ENCODE results near the gene GRIK1.

DNA sequence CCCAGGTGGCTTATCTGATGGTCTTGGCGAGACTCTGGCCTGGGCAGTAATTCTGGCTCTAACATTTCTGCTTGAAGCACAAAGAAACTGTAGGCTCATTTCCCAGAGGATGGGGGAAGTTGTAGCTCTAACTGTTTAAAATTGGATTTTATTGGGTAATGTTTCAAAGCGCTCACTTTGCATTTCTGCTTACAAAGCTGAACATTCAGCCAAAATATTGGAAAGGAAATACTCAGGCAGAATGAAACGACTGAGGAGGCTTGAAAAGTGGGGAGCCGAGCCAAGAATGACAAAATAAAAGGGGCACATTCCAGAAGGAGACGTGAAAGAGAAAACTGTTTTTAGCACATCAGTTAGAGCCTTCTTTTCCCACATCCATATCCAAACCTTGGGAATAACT lies 202.6 kb downstream of the GRIK1 start:
- TF ChIP-seq, protein P1, sequence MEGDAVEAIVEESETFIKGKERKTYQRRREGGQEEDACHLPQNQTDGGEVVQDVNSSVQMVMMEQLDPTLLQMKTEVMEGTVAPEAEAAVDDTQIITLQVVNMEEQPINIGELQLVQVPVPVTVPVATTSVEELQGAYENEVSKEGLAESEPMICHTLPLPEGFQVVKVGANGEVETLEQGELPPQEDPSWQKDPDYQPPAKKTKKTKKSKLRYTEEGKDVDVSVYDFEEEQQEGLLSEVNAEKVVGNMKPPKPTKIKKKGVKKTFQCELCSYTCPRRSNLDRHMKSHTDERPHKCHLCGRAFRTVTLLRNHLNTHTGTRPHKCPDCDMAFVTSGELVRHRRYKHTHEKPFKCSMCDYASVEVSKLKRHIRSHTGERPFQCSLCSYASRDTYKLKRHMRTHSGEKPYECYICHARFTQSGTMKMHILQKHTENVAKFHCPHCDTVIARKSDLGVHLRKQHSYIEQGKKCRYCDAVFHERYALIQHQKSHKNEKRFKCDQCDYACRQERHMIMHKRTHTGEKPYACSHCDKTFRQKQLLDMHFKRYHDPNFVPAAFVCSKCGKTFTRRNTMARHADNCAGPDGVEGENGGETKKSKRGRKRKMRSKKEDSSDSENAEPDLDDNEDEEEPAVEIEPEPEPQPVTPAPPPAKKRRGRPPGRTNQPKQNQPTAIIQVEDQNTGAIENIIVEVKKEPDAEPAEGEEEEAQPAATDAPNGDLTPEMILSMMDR (IDR thresholded peaks at IDR 0.05) = no peak
- no peak for TF ChIP-seq POLR2A (IDR thresholded peaks at IDR 0.05)

Data from thyroid gland (tissue), 4 donors.